ENCODE results near the gene PEF1. TPM values are rescaled to one million over a fixed set of nuclear protein-coding genes. Genes with fewer than 3 reads are reported as not detected.

Gene PEF1
- total RNA-seq, 1 experiment from 2014 or later: 40.3 TPM

GRCh38 chr1:31663622-31664452, 19.2 kb upstream of the PEF1 start:
- Mint-ChIP-seq H3K27me3 (ENCODE audit: low read depth) (peaks cover 4% of the 10 kb centered on the region), H3K9me3 (no peaks in the 10 kb centered on the region; a peak in 1 of 5 replicates), H3K27ac (no peak overlapping the region; a peak in 1 of 7 replicates), H3K4me3 (no peak overlapping the region), H3K36me3 (ENCODE audit: insufficient read depth in 1 of 3, low read depth in 3 of 3) (no peaks in the 10 kb centered on the region), H3K4me1 (peaks cover 9 to 15% of the 10 kb centered on the region in 2 experiments)
- no peaks in the 10 kb centered on the region for H3K27me3 ChIP-seq (ENCODE audit: insufficient read depth, low read length)
- no peak overlapping the region for H4K91ac ChIP-seq (ENCODE audit: insufficient read length, low read depth, low read length)
- TF ChIP-seq CTCF (conservative IDR thresholded peaks at IDR 0.05): peak; percentile 87
- no peak overlapping the region for H2BK5ac ChIP-seq (ENCODE audit: insufficient read length, low read length)
- H3K9ac ChIP-seq (ENCODE audit: extremely low read depth, insufficient read length, low read length): no peak overlapping the region
- no peak overlapping the region for H2AK5ac ChIP-seq (ENCODE audit: insufficient read length, low read length)
- no peaks in the 10 kb centered on the region for H3K9me3 ChIP-seq (ENCODE audit: control insufficient read depth, low read depth, low read length)
- no peak overlapping the region for H4K5ac ChIP-seq (ENCODE audit: insufficient read length, low read depth, low read length)
- no peak overlapping the region for H2AFZ ChIP-seq (ENCODE audit: low read length)
- no peak overlapping the region for H4K8ac ChIP-seq (replicated peaks; ENCODE audit: insufficient read length, low read depth, low read length)
- H3K23me2 ChIP-seq (ENCODE audit: insufficient read length, low read depth, low read length, poor library complexity, severe bottlenecking): no peaks in the 10 kb centered on the region
- no peak overlapping the region for H3K27ac ChIP-seq (ENCODE audit: insufficient read length, low read depth, low read length)
- H4K20me1 ChIP-seq (ENCODE audit: control insufficient read depth, insufficient read depth, insufficient read length): peaks cover 4% of the 10 kb centered on the region
- DNase-seq: peak; percentile 80
- no peak overlapping the region for H3T11ph ChIP-seq (ENCODE audit: low read length)
- no peaks in the 10 kb centered on the region for H3K79me2 ChIP-seq (ENCODE audit: insufficient read depth, low read length)
- no peak overlapping the region for H3K14ac ChIP-seq (ENCODE audit: insufficient read depth, low read length)
- no peak overlapping the region for H3K56ac ChIP-seq (ENCODE audit: insufficient read length, low read depth, low read length)
- no peak overlapping the region for H3K4ac ChIP-seq (ENCODE audit: low read depth, low read length)
- H3K4me2 ChIP-seq (ENCODE audit: insufficient read depth, insufficient read length, low read length): no peak overlapping the region
- no peaks in the 10 kb centered on the region; the same call in 1 of the 2 replicates for H3K4me1 ChIP-seq (ENCODE audit: insufficient read depth, low read length)
- no CpG with 5 or more reads among the region's 9 CpGs for WGBS (ENCODE audit: extremely low coverage, insufficient read length, low lambda C conversion rate)
- no peak overlapping the region for H3K23ac ChIP-seq (ENCODE audit: insufficient read length, low read depth, low read length)
- no peak overlapping the region for H2BK12ac ChIP-seq (ENCODE audit: insufficient read length, low read depth, low read length)
- H2BK15ac ChIP-seq (ENCODE audit: low read depth, low read length): no peak overlapping the region
- no peaks in the 10 kb centered on the region for H3K79me1 ChIP-seq (ENCODE audit: insufficient read depth, low read depth, low read length, poor library complexity, severe bottlenecking)
- H2BK120ac ChIP-seq (ENCODE audit: low read depth, low read length, poor library complexity, severe bottlenecking): no peak overlapping the region
- H3K18ac ChIP-seq (ENCODE audit: insufficient read length, low read depth, low read length): peak overlapping the region; percentile 16
- H2BK20ac ChIP-seq (ENCODE audit: low read depth, low read length, poor library complexity, severe bottlenecking): no peak overlapping the region
